ENCODE measurements around the gene PAPPA.

The PAPPA gene

DNA sequence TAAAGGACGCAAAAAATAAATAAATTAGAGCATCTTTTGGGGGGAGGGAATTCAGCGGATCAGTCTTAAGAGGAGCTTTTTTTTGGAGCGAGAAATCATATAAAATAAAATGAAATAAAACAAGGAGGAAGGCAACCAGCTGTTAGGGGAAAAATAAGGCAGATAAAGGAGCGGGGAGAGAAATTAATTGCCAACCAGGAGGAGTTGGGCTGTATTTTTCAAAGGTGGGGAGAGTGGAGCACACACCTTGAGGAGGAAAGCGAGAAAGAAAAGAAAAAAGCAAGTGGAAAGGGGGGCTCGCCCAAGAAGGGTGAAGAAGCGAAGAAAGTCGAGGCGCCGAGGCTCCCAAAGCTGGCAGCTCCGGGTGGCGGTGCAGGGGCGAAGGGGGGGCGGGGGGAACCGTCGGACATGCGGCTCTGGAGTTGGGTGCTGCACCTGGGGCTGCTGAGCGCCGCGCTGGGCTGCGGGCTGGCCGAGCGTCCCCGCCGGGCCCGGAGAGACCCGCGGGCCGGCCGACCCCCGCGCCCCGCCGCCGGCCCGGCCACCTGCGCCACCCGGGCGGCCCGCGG is at the start of gene PAPPA:
PAPPA (plus strand) TSS at position 27 of the 569 bp plus-strand sequence; CDS start at position 409, 382 bp downstream.
- in situ Hi-C loops (cut with MboI; ENCODE audit: low sequenced_read_pairs): no loop called here

GRCh38 chr9:116103976-116104820 is 49.4 kb upstream of the PAPPA start:
- in situ Hi-C loops (cut with MboI; ENCODE audit: low sequenced_read_pairs): no loop called here

DNA sequence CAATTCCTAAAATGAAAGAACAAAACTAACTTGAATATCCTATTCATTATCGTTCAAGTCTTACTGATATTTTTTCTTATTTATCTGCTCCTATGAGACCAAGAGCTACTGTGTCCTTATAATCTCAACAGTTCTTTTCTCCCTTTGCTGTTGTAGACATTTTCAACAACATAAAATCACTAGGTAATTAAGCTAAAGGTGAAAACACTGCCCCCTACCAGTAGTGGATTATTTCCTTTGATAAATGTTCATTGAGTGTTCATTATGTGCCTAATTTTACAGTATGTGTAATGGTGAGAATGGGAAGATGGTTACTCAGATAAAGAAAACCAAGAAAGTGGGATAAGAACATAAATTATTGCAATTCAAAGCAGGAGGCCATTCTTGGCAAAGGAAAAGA is 41.4 kb upstream of the PAPPA start:
- in situ Hi-C loops (cut with MboI; ENCODE audit: low sequenced_read_pairs): no loop called here

DNA sequence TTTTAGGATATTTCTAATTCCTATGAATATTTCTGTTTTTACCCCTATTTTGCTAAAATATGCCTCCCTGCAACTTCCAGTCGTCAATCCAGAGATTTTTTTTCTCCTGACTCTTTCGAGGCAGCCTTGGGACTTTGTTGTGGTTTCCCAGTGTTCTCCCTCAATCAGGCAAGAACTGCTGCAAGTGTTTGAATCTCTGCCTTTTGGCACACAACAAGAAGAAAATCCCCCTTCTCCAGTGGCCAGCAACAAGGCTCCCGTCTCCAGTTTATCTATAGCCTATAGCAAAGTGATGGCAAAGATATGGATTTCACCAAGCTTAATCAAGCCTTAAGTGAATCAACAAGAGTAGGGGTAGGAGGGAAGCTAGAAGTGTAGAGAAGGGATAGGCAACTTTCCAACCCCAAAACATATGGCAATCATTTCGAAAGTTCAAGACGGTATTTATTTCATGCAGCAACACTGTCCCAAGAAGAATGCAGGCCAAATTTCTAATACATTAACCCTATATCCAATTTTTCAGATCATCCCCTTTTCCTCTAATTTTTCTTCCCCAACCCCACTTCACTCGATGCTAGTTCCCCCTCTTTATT is 37.7 kb upstream of the PAPPA start:
- in situ Hi-C loops (cut with MboI; ENCODE audit: low sequenced_read_pairs): no loop called here

- in situ Hi-C loops (cut with MboI; ENCODE audit: low sequenced_read_pairs): no loop called here
These were observed 37.2 kb upstream of the PAPPA start for GRCh38 chr9:116116393-116116792.

DNA sequence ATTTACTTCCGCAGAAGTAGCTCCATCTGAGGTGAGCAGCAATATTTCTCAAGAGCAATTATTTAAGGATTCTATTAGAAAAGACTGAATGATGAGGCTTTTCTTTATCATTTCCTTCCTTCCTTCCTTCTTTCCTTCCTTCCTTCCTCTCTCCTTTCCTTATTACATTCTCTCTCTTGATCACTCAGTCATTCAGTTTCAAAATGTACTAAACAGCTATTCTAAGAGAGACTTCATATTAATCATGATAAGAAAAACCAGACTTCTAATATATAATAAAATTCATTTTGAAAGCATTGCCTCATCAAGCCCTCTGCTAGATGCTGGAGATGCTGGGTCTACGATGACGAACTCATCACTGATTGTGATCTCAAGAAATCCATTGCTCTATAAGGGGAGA is 30.4 kb upstream of the PAPPA start:
- in situ Hi-C loops (cut with MboI; ENCODE audit: low sequenced_read_pairs): no loop called here

DNA sequence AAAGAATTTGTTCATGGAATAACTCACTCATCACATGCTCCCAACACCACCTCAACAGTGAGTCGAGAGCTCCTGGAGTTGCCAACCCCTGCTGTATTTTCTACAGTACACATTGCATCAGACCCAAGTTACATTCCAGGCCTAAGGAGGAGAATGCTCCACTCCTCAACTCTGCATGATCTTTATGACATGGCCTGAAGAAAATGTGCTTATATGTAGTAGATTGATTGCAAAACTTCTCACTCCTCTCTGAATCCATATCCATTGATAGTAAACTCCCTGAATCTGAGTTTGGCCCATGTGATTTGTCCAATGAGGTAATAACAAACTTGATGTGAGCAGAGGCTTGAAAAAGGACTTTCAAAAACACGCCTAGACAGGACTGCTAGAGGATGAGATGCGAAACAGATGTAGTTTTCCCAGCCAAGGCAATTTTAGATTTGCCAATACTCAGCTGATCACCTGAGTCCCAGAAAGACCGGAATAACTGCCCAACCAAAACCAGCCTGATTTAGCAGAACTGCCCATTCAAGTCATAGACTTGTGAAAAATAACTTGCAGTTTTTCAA is 29.0 kb upstream of the PAPPA start:
- in situ Hi-C loops (cut with MboI; ENCODE audit: low sequenced_read_pairs): no loop called here

DNA sequence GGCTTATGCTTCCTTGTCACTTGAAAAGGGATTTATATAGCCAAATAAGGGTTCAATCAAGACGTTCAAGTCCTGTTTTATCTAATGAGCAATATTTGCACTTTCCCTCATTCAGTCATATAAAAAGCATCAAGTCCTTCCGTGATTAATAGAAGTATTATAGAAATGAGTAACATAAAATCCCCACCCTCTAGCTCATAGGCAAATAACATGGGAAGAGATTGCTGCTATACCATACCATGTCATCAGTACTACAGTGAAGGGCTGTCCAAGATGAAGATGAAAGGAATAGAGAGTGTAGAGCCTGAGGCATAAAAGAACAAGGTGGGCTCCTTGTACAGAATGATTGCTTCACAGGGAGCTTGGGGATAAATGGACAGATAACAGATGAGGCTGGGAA is 20.4 kb upstream of the PAPPA start:
- in situ Hi-C loops (cut with MboI; ENCODE audit: low sequenced_read_pairs): no loop called here

- in situ Hi-C loops (cut with MboI; ENCODE audit: low sequenced_read_pairs): no loop called here
These were observed 18.6 kb upstream of the PAPPA start for GRCh38 chr9:116134975-116135374.

GRCh38 chr9:116137010-116137409 is 16.6 kb upstream of the PAPPA start:
- in situ Hi-C loops (cut with MboI; ENCODE audit: low sequenced_read_pairs): no loop called here

DNA sequence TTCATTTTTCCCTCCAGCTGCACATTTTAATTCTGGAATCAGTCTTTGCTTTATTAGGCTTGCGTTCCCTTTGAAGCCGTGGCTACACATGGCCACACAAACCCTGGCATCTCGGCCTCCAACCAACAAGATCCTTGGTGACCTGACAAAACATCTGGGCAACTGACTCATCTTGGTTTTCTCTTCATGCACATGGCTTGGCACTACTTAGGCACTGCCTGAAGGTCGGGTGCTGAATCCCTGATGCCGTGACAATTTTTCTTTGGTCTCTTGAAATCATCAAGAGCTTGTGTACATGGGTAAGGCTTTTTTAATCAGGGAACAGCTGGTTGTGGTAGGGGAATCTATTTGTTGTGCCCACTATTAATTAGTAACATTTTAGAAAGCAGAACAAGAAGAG is 16.0 kb upstream of the PAPPA start:
- in situ Hi-C loops (cut with MboI; ENCODE audit: low sequenced_read_pairs): no loop called here

DNA sequence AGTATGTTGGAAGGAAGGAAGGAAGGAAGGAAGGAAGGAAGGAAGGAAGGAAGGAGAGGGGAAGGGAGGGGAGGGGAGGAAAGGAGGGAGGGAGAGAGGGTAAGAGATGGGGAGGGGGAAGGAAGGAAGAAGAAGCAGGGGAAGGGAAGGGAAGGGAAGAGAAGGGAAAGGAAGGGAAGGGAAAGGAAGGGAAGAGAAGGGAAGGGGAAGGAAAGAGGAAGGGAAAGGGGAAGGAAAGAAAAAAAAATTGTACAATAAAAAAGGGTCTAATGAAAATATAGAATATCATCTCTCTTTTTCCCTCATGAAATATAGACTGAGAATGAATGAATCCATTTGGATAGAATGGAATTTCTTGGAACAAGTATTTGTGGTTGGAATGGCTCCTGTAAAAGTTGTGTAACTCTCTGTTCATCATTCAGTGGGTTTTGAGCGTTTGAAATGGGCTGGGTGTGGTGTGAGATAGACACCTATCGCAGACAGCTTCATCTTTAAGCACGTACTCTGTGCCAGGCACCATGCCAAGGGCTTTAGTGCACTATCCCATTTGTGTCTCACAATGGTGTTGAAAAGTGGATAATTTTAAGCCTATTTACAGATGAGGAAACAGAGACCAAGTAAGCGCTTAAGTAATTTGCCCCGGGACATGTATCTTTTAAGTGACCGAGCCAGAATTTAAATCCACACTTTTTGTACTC is 11.6 kb upstream of the PAPPA start:
- in situ Hi-C loops (cut with MboI; ENCODE audit: low sequenced_read_pairs): no loop called here

GRCh38 chr9:116142706-116143492 is 10.7 kb upstream of the PAPPA start:
- in situ Hi-C loops (cut with MboI; ENCODE audit: low sequenced_read_pairs): no loop called here

DNA sequence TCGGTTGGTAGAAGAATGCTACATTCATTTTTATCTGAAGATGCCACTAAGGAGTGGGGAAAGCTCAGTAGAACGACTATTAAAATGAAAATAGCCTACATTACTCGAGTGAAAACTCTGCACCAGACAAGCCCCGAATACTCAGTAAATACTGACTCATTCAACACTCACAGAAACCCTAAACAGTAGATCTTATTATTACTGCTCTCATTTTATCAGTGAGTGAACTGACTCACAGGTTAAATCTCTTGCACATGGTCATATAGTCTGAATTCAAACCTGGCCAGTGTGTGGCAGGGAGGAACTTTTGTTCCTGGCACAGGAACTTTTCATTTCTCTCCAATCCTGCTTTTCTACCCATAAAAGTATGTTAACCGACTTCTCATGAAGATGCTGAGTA is 9.6 kb upstream of the PAPPA start:
- in situ Hi-C loops (cut with MboI; ENCODE audit: low sequenced_read_pairs): no loop called here

DNA sequence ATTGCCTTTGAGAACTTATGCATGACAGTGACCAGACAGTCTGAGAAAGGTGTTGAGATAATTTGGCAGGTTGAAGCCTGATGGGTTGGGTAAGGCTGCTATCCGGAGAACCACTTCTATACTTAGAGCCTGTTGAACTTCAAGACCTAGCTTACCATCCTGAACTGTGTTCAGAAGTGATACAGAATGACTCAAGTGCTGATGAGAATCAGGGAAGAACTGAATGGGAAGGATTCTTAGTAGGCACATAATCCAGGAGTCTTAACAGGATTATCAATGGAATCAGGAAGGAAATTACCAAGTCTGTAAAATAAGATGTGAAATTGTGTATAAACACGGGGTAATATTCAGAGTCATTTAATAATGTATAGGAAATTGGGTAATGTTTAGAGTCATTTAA is 9.0 kb upstream of the PAPPA start:
- in situ Hi-C loops (cut with MboI; ENCODE audit: low sequenced_read_pairs): no loop called here

DNA sequence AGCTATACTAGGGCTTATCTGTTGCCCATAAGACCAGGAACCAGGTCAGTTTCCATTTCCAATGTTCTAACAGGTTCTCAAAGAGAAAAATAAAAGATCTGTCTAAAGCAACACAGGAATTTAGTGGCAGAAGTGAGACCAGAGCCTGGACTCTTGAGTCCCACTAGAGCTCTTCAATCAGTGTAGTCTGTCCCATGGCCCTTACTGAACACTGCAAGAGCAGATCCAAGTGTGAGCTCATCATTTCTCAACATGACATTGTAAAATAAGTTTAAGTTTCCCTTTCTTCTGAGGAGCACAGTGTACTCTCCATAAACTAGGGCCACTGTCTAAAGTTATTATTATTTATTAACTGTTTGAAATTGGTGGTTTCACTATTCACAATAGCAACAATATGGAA is 8.6 kb upstream of the PAPPA start:
- in situ Hi-C loops (cut with MboI; ENCODE audit: low sequenced_read_pairs): no loop called here

- in situ Hi-C loops (cut with MboI; ENCODE audit: low sequenced_read_pairs): no loop called here
These were observed 5.8 kb upstream of the PAPPA start for GRCh38 chr9:116147821-116148220.

- in situ Hi-C loops (cut with MboI; ENCODE audit: low sequenced_read_pairs): no loop called here
These were observed 3.7 kb upstream of the PAPPA start for GRCh38 chr9:116149844-116150243.

GRCh38 chr9:116151199-116151598 is 2.4 kb upstream of the PAPPA start:
- in situ Hi-C loops (cut with MboI; ENCODE audit: low sequenced_read_pairs): no loop called here

DNA sequence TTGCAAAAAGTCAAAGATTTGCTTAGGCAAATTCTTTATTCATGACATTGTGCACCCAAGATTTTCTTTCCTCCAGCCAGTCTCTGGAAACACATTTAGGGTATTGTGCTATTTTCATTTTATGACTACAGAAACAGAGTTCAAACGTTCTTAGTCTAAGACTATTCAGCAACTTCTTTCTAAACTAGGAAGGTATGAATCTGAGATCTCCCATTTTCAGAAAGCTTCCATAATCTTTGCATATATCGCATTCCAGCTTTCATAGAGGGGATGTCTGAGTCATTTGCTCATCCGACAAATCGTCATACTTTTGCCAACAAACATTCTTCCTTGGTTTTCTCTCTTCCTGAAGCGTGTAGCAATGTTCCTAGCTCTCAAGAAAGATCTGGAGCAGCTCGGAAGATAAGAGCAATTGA is 1.6 kb upstream of the PAPPA start:
- in situ Hi-C loops (cut with MboI; ENCODE audit: low sequenced_read_pairs): no loop called here

All from hTERT RPE-1 (cell line).